Measurements from ENCODE around the gene SEMA3C. TPM values are rescaled to one million over a fixed set of nuclear protein-coding genes. Genes with fewer than 3 reads are reported as not detected.

Gene SEMA3C
- total and polyA plus RNA-seq, 12 donors: 2.4 to 20.5 (median 6.2) TPM

DNA sequence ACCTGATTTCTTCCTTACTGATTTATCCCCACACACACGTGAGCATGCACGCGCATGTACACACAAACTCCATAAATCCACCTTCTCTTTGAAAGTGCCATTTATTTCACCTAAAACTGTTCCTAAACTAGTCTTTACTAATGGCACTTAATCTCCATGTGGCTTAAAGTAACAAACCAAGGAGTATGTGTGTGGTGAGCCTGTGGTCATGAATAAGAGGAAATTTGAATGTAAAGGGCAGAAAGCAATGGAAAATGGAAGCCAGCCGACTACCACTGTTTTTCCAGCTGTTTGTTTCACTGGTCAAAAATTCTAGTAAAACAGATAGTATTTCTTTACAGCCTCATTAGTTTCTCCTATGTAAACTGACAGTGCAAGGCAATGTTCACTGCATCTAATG, 23.8 kb downstream of the SEMA3C start:
- no peaks in the 10 kb centered on the region for H3K27me3 ChIP-seq
- H3K27ac ChIP-seq: no peak overlapping the region
- WGBS, 4 donors: 76 to 86% (median 79%) methylated on average over 4 of the region's 4 CpGs
- intact Hi-C loops (cut with DNase I): no loop called here
- no peaks in the 10 kb centered on the region for H3K36me3 ChIP-seq (replicated peaks in 1 of 2)
- peaks cover 0 to 4% (median 0%) of the 10 kb centered on the region in 3 donors for H3K9me3 ChIP-seq (replicated peaks in 1 of 3)
- no peak overlapping the region for H3K4me3 ChIP-seq
- DNase-seq: no peak
- no peaks in the 10 kb centered on the region for H3K4me1 ChIP-seq (replicated peaks in 1 of 2)
- no peak for TF ChIP-seq POLR2A (IDR thresholded peaks at IDR 0.05)
- TF ChIP-seq, protein P1, sequence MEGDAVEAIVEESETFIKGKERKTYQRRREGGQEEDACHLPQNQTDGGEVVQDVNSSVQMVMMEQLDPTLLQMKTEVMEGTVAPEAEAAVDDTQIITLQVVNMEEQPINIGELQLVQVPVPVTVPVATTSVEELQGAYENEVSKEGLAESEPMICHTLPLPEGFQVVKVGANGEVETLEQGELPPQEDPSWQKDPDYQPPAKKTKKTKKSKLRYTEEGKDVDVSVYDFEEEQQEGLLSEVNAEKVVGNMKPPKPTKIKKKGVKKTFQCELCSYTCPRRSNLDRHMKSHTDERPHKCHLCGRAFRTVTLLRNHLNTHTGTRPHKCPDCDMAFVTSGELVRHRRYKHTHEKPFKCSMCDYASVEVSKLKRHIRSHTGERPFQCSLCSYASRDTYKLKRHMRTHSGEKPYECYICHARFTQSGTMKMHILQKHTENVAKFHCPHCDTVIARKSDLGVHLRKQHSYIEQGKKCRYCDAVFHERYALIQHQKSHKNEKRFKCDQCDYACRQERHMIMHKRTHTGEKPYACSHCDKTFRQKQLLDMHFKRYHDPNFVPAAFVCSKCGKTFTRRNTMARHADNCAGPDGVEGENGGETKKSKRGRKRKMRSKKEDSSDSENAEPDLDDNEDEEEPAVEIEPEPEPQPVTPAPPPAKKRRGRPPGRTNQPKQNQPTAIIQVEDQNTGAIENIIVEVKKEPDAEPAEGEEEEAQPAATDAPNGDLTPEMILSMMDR (IDR thresholded peaks at IDR 0.05): no peak

DNA sequence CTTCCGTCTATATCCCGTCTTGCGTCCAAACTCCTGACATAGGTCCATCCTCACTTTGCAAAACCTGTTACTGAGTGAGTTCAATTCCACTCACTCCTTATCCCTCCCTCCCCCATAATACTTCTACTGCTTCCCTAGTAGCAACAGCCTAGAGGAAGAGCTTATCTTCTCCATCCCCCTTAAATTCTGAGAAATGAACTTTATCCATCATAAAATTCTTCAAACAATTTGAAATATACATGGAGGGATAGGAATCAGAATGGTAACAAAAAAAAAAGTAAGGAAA, 27.6 kb downstream of the SEMA3C start:
- TF ChIP-seq POLR2A (IDR thresholded peaks at IDR 0.05): no peak
- TF ChIP-seq, protein P1 (IDR thresholded peaks at IDR 0.05): no peak
- no peaks in the 10 kb centered on the region for H3K27me3 ChIP-seq
- DNase-seq: no peak
- no peaks in the 10 kb centered on the region for H3K4me1 ChIP-seq (replicated peaks in 1 of 2)
- WGBS, 4 donors: 90 to 96% (median 95%) methylated on average over 3 of the region's 3 CpGs
- H3K36me3 ChIP-seq (replicated peaks in 1 of 2): no peaks in the 10 kb centered on the region
- H3K9me3 ChIP-seq (replicated peaks in 1 of 3): peaks cover 0 to 4% (median 0%) of the 10 kb centered on the region in 3 donors
- H3K4me3 ChIP-seq: no peak overlapping the region
- no peak overlapping the region for H3K27ac ChIP-seq
- intact Hi-C loops (cut with DNase I): no loop called here

DNA sequence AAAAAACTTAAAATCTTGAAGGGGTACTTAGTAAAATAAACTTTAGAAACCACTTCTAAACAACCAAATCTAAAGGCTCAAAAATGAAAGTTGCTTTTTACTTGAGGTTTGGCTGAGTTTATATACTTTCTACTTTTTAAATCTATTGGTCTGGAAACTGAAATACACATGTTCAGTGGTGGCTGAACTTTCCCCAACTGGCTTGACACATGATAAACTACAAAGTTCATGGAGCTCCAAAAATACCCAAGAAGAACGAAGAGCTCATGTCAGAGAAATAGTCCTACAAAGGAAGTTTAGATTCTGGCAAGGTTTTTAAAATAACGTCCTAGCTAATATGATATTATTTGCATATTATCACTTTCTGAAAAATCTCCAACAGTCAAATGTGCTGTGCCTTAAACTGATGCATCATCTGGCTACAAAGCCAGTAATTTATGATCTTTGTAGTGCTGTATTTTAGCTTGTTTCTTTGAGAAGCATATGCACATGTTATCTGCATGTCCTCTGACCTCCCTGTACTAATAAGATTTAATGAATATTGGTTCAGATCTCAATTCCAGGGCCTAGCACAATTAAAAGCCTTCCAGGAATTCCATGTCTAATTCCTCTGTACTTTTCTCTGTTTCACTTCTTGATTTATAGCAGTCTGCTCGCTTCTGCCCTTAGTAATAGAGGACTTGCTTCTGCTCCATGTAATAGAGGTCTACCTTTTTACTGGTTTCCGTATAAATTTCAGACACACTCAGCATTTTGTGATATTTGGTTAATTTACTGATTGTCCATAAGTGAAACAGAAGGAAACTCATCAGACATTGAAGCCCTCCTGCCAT, 28.2 kb downstream of the SEMA3C start:
- H3K27ac ChIP-seq: no peak overlapping the region
- intact Hi-C loops (cut with DNase I): no loop called here
- TF ChIP-seq, protein P1 (IDR thresholded peaks at IDR 0.05): no peak
- TF ChIP-seq POLR2A (IDR thresholded peaks at IDR 0.05): no peak
- 37 to 49% (median 43%) methylated on average over 4 of the region's 4 CpGs for WGBS, 4 donors
- H3K9me3 ChIP-seq (replicated peaks in 1 of 3): peaks cover 0 to 2% (median 0%) of the 10 kb centered on the region in 3 donors
- H3K4me3 ChIP-seq: no peak overlapping the region
- DNase-seq: no peak
- H3K36me3 ChIP-seq (replicated peaks in 1 of 2): no peaks in the 10 kb centered on the region
- no peaks in the 10 kb centered on the region for H3K4me1 ChIP-seq (replicated peaks in 1 of 2)
- H3K27me3 ChIP-seq: no peaks in the 10 kb centered on the region

DNA sequence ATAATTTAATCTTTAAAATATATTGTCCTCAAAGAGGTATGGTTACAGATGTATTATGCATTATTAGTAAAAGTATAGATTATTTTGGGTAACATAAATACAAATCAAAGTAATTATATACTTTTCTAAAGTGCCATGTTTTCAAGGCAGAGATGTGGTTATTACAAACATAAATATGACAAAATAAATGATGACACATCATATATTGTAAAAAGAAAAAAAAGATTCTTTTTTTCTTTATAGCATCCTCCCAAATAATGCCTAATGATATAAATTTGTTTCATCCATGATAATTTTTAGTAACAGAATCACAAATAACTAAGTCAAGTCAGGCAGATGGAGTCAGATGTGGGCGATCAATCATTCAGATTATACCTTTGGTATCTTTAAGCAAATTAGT, 29.3 kb downstream of the SEMA3C start:
- TF ChIP-seq POLR2A (IDR thresholded peaks at IDR 0.05): no peak
- TF ChIP-seq, protein P1 (IDR thresholded peaks at IDR 0.05): no peak
- Histone ChIP-seq H3K36me3 (replicated peaks in 1 of 2) (no peaks in the 10 kb centered on the region), H3K4me3 (no peak overlapping the region), H3K9me3 (replicated peaks in 1 of 3) (no peaks in the 10 kb centered on the region), H3K27ac (no peak overlapping the region), H3K4me1 (replicated peaks in 1 of 2) (no peaks in the 10 kb centered on the region), H3K27me3 (no peaks in the 10 kb centered on the region)
- intact Hi-C loops (cut with DNase I): no loop called here
- 94 to 100% (median 96%) methylated on average over 1 of the region's 1 CpG for WGBS, 4 donors
- no peak for DNase-seq
